ENCODE results near the gene RHBDD2.

Gene RHBDD2

GRCh38 chr7:75925717-75926435 lies 47.0 kb downstream of the RHBDD2 start:
- H3K27me3 ChIP-seq (ENCODE audit: control insufficient read depth, low read length): no peaks in the 10 kb centered on the region
- H3K4me2 ChIP-seq (ENCODE audit: low read length): no peak overlapping the region
- no peak overlapping the region for H3K4me3 ChIP-seq (ENCODE audit: low read length)
- H3K4me1 ChIP-seq (ENCODE audit: control insufficient read depth, low read length): no peaks in the 10 kb centered on the region
- no peaks in the 10 kb centered on the region for H3F3A ChIP-seq (ENCODE audit: control insufficient read depth, insufficient read depth)
- TF ChIP-seq EZH2phosphoT487 (IDR thresholded peaks at IDR 0.05; ENCODE audit: borderline replicate concordance, low read length) (no peak), CTCF (IDR thresholded peaks at IDR 0.05; ENCODE audit: low read depth, low read length, poor library complexity, severe bottlenecking) (no peak)
- peaks cover 12% of the 10 kb centered on the region for H3K79me2 ChIP-seq (ENCODE audit: control insufficient read depth, low read length)
- no peaks in the 10 kb centered on the region for H3K9me3 ChIP-seq (ENCODE audit: control insufficient read depth, insufficient read depth, low read length)
- no peaks in the 10 kb centered on the region for H3K36me3 ChIP-seq (ENCODE audit: control insufficient read depth, low read length)
- H3K27ac ChIP-seq (ENCODE audit: low read depth, low read length): no peak overlapping the region
- no peaks in the 10 kb centered on the region for H3K9me2 ChIP-seq (replicated peaks; ENCODE audit: control insufficient read depth, low read length)
- peaks cover 6% of the 10 kb centered on the region for H4K20me1 ChIP-seq (ENCODE audit: control insufficient read depth, insufficient read depth, low read depth, low read length)

- no peak for TF ChIP-seq EZH2phosphoT487 (IDR thresholded peaks at IDR 0.05; ENCODE audit: borderline replicate concordance, low read length)
- TF ChIP-seq CTCF (IDR thresholded peaks at IDR 0.05; ENCODE audit: low read depth, low read length, poor library complexity, severe bottlenecking): no peak
- Histone ChIP-seq H3K27ac (ENCODE audit: low read depth, low read length) (no peak overlapping the region), H3K79me2 (ENCODE audit: control insufficient read depth, low read length) (no peaks in the 10 kb centered on the region; the same call in 1 of the 2 replicates), H4K20me1 (ENCODE audit: control insufficient read depth, insufficient read depth, low read depth, low read length) (peaks cover 10% of the 10 kb centered on the region), H3K9me2 (replicated peaks; ENCODE audit: control insufficient read depth, low read length) (no peaks in the 10 kb centered on the region), H3F3A (ENCODE audit: control insufficient read depth, insufficient read depth) (no peaks in the 10 kb centered on the region), H3K36me3 (ENCODE audit: control insufficient read depth, low read length) (no peaks in the 10 kb centered on the region), H3K9me3 (ENCODE audit: control insufficient read depth, insufficient read depth, low read length) (no peaks in the 10 kb centered on the region), H3K4me2 (ENCODE audit: low read length) (no peak overlapping the region), H3K27me3 (ENCODE audit: control insufficient read depth, low read length) (no peaks in the 10 kb centered on the region), H3K4me3 (ENCODE audit: low read length) (no peak overlapping the region), H3K4me1 (ENCODE audit: control insufficient read depth, low read length) (no peaks in the 10 kb centered on the region)
Measured at GRCh38 chr7:75928568-75928914, 49.7 kb downstream of the RHBDD2 start.

- TF ChIP-seq CTCF (IDR thresholded peaks at IDR 0.05; ENCODE audit: low read depth, low read length, poor library complexity, severe bottlenecking): no peak
- TF ChIP-seq EZH2phosphoT487 (IDR thresholded peaks at IDR 0.05; ENCODE audit: borderline replicate concordance, low read length): no peak
- Histone ChIP-seq H3K4me3 (ENCODE audit: low read length) (no peak overlapping the region), H3K27ac (ENCODE audit: low read depth, low read length) (no peak overlapping the region), H3K36me3 (ENCODE audit: control insufficient read depth, low read length) (no peaks in the 10 kb centered on the region), H3K4me1 (ENCODE audit: control insufficient read depth, low read length) (no peaks in the 10 kb centered on the region), H3K9me3 (ENCODE audit: control insufficient read depth, insufficient read depth, low read length) (no peaks in the 10 kb centered on the region), H3K27me3 (ENCODE audit: control insufficient read depth, low read length) (no peaks in the 10 kb centered on the region), H3K9me2 (replicated peaks; ENCODE audit: control insufficient read depth, low read length) (no peaks in the 10 kb centered on the region), H3F3A (ENCODE audit: control insufficient read depth, insufficient read depth) (no peaks in the 10 kb centered on the region), H4K20me1 (ENCODE audit: control insufficient read depth, insufficient read depth, low read depth, low read length) (peaks cover 10% of the 10 kb centered on the region), H3K79me2 (ENCODE audit: control insufficient read depth, low read length) (no peaks in the 10 kb centered on the region; the same call in 1 of the 2 replicates), H3K4me2 (ENCODE audit: low read length) (no peak overlapping the region)
Measured at GRCh38 chr7:75931680-75932079, 52.8 kb downstream of the RHBDD2 start.

Data from DOHH2 (cell line).